Measurements from ENCODE around the gene PEMT. TPM values are rescaled to one million over a fixed set of nuclear protein-coding genes. Genes with fewer than 3 reads are reported as not detected.

Gene PEMT, protein sequence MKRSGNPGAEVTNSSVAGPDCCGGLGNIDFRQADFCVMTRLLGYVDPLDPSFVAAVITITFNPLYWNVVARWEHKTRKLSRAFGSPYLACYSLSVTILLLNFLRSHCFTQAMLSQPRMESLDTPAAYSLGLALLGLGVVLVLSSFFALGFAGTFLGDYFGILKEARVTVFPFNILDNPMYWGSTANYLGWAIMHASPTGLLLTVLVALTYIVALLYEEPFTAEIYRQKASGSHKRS
- total RNA-seq = 15.3 and 18.6 TPM in 2 replicates

DNA sequence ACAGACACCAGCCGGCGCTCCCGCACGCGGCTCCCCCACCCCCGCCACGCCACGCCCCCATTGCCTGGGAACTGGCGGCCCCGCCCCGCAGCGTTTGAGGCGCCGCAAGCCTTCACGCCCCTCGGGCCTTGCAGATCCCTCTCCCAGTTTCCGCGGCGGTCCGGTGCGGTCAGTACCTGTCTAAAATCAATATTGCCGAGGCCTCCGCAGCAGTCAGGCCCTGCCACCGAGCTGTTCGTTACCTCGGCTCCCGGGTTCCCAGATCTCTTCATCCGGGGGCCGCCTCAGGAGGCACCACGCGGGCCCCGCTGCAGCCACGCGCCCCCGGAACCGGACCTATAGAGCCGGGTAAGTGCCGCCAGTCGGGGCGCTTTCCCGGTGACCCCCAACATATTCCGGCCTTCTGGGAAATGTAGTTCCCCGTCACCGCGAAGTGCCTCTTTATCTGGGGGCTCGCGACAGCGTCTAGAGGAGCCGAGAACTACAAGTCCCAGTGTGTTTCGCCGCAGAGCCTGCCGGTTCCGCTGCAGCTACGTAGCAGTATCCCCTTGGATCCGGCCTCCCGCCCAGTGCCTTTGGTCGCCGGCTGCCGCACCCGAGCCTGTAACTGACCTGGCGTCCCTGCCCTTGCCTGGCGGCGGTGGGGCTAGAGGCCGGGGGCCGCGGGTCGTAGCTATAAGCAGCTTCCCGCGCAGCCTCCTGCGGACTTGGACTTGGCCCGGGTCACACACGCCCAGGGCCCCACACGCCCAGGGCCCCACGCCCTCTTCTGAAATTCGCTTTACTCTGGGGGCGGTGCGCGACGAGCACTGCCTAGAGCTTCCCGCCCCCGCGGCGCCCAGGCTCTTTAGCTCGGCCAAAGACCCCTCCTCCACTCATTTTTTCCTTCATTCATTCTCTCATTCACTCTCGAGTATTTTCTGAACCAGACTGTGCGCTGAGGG is at the start of gene PEMT:
TSS of gene PEMT (minus strand) at position 354 of the 944 bp plus-strand sequence. CDS start at position 272, 82 bp downstream.

DNA sequence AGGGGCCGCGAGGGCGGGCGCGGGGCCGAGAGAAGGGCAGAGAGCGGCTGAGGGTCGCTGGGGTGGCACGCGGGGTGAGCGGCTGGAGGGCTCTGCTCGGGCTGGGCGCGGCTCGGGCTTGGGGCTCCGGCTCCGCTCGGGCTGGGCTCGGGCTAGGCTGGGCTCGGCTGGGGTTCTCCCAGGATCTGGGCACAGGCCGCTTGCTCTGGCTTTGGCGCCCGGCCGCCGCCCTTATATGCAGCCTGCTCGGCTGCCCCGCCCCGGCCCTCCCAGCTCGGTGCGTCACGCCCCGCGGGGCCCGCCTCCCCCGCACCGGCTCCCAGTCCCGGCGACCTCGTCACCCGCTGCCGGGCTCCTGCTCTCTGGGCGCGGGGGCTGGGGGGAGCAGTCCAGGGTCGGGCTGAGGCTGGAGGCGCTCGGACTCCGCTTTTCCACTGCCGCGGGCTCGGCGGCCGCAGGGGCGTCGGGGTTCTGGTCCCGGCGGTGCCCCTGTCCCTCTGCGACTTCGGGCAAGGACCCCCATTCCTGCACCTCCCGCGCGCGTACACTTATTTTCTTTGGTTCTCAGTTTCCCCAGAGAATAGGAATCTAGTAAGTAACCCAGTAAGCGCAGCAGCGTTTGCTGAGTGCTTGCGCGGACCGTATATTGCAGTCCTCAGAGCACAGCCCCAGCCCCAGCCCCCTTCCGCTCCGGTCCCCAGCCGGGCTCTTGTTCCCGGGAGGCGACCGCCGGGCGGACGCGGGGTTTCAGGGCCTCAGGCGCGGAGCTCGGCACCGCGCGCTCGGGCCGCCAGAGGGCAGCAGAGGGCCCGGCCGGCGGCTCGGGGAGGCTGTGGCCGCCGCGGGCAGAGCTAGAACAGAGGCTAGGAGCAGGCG is 95.1 kb downstream of the PEMT start, which contains the start of gene RASD1:
TSS of gene RASD1 (minus strand) at position 207 of the 876 bp plus-strand sequence. CDS start 214 bp downstream, outside the sequence.

DNA sequence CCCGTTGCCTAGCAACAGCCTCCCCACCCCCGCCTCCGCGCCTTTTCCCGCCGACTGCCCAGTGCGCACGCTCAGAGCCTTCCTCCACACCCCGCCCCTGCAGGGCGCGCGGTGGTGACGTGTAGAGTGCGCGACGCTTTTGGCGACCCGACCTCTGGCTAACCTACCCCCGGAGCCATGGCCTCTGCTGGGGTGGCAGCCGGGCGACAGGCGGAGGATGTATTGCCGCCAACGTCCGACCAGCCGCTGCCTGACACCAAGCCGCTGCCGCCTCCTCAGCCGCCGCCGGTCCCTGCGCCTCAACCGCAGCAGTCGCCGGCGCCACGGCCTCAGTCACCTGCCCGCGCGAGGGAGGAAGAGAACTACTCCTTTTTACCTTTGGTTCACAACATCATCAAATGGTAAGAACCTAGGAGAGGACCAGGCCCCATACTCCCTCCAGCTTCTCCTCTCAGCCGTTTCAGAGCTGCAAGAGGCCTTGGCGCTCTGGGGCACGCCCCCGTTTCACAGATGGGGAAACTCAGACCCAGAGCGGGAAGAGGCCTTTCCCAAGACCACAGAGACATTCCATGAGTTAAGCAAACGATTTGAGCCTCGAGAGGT is 114.5 kb downstream of the PEMT start, which contains the start of gene MED9:
TSS of gene MED9 (plus strand) at position 136 of the 603 bp plus-strand sequence. CDS start at position 178, 42 bp downstream.

Other genes starting within 250 kb of the PEMT start
- gene MED9, start 114.7 kb downstream of the PEMT start, total RNA-seq = 9.5 and 10.2 TPM in 2 replicates
- gene RASD1, start 95.3 kb downstream of the PEMT start, total RNA-seq = 2.4 and 2.6 TPM in 2 replicates
- 5.5 and 7.7 TPM in 2 replicates for gene RAI1, start 89.8 kb upstream of the PEMT start, total RNA-seq
- gene SREBF1, start 245.3 kb upstream of the PEMT start, total RNA-seq = 39.4 and 42.8 TPM in 2 replicates

All from smooth muscle cell of bladder (primary cell).